HEK293 (cell line): ENCODE results near the gene GRID2.

ENCODE experiments used
- CTCF ChIA-PET: fragments of 350-600 bp; formaldehyde crosslinking; extraction: SDS; loops from one replicate; lab custom pipeline; 2021; ENCODE audit warnings: antibody characterized with exemption; lab: Yijun Ruan, JAX
- POLR2A ChIA-PET: fragments of 300-600 bp; formaldehyde crosslinking; extraction: SDS; loops from one replicate; lab custom pipeline; 2020; ENCODE audit warnings: antibody characterized with exemption, inconsistent platforms; lab: Yijun Ruan, JAX
- H3K27ac ChIP-seq: fragments of 200-500 bp; sonication (Bioruptor generic); 2 replicates; pipeline ENCODE4 v1.5.1; 2014; ENCODE audit warnings: low read depth, low read length, control low read depth, inconsistent platforms; ENCODE audit errors: extremely low read depth
- H3K36me3 ChIP-seq, 2 experiments: fragments of 200-500 bp in 1 of 2; sonication (Bioruptor generic) in 1 of 2; 1 replicate in 1 of 2; 2 replicates in 1 of 2; pipeline ENCODE4 v1.5.1; 2014 to 2017; ENCODE audit warnings: inconsistent platforms in 2 of 2, low read length in 2 of 2; ENCODE audit not compliant: control insufficient read depth in 2 of 2, insufficient read depth in 1 of 2
- H3K4me1 ChIP-seq: fragments of 200-500 bp; sonication (Bioruptor generic); 2 replicates; pipeline ENCODE4 v1.5.1; 2014; ENCODE audit warnings: mild to moderate bottlenecking, low read length, inconsistent platforms; ENCODE audit not compliant: control insufficient read depth, insufficient read depth
- H3K4me3 ChIP-seq: 2 replicates; pipeline ENCODE4 v1.5.1; 2011; ENCODE audit warnings: low read depth, mild to moderate bottlenecking, control low read depth, low read length, moderate library complexity
- H3K9me3 ChIP-seq: fragments of 200-500 bp; sonication (Bioruptor generic); 2 replicates; pipeline ENCODE4 v1.5.1; 2014; ENCODE audit warnings: low read depth, low read length, inconsistent platforms; ENCODE audit not compliant: control insufficient read depth, insufficient read depth
- BCL11A ChIP-seq: fragments of 450-650 bp; formaldehyde crosslinking; IDR thresholded peaks from 2 replicates; pipeline ENCODE4 v1.5.1; 2016; ENCODE audit warnings: low read depth, missing biosample characterization, missing genetic modification characterization
- GLI2 ChIP-seq: fragments of 450-650 bp; formaldehyde crosslinking; IDR thresholded peaks from 2 replicates; pipeline ENCODE4; 2017; ENCODE audit warnings: missing biosample characterization, missing genetic modification characterization, low read depth, borderline replicate concordance
- KLF16 ChIP-seq: fragments of 450-650 bp; formaldehyde crosslinking; IDR thresholded peaks from 2 replicates; pipeline ENCODE4 v1.5.1; 2017; ENCODE audit warnings: missing biosample characterization, missing genetic modification characterization
- OSR2 ChIP-seq: fragments of 450-650 bp; formaldehyde crosslinking; IDR thresholded peaks from 2 replicates; pipeline ENCODE4 v1.5.1; 2016; ENCODE audit warnings: missing biosample characterization, missing genetic modification characterization
- SP3 ChIP-seq: fragments of 450-650 bp; formaldehyde crosslinking; IDR thresholded peaks from 2 replicates; pipeline ENCODE4 v1.5.1; 2016; ENCODE audit warnings: missing biosample characterization, missing genetic modification characterization
- TCF7L2 ChIP-seq: IDR thresholded peaks from 2 replicates; pipeline ENCODE4 v1.6.1; 2011; ENCODE audit warnings: low read depth, mild to moderate bottlenecking, inconsistent platforms, low read length, moderate library complexity, borderline replicate concordance
- ZBTB1 ChIP-seq: fragments of 450-650 bp; formaldehyde crosslinking; IDR thresholded peaks from 2 replicates; pipeline ENCODE4 v1.5.1; 2016; ENCODE audit warnings: missing biosample characterization, missing genetic modification characterization
- ZBTB26 ChIP-seq: fragments of 450-650 bp; formaldehyde crosslinking; optimal IDR thresholded peaks from 2 replicates; pipeline ENCODE3; 2016; ENCODE audit warnings: missing biosample characterization, mild to moderate bottlenecking, missing genetic modification characterization
- ZFHX2 ChIP-seq: fragments of 450-650 bp; formaldehyde crosslinking; conservative IDR thresholded peaks from 2 replicates; pipeline ENCODE4 v1.5.1; 2016; ENCODE audit warnings: missing biosample characterization, missing genetic modification characterization
- ZFP3 ChIP-seq: fragments of 450-650 bp; formaldehyde crosslinking; IDR thresholded peaks from 2 replicates; pipeline ENCODE4 v1.5.1; 2016; ENCODE audit warnings: low read depth, missing biosample characterization, missing genetic modification characterization
- ZNF133 ChIP-seq: fragments of 450-650 bp; formaldehyde crosslinking; IDR thresholded peaks from 2 replicates; pipeline ENCODE4 v1.5.1; 2016; ENCODE audit warnings: missing biosample characterization, missing genetic modification characterization
- ZNF146 ChIP-seq: fragments of 450-650 bp; formaldehyde crosslinking; IDR thresholded peaks from 2 replicates; pipeline ENCODE4 v1.5.1; 2016; ENCODE audit warnings: missing biosample characterization, missing genetic modification characterization
- ZNF202 ChIP-seq: fragments of 450-650 bp; formaldehyde crosslinking; IDR thresholded peaks from 2 replicates; pipeline ENCODE4 v1.5.1; 2016; ENCODE audit warnings: missing biosample characterization, missing genetic modification characterization, borderline replicate concordance
- ZNF311 ChIP-seq: fragments of 450-650 bp; formaldehyde crosslinking; IDR thresholded peaks from 2 replicates; pipeline ENCODE4 v1.5.1; 2017; ENCODE audit warnings: missing biosample characterization, missing genetic modification characterization, borderline replicate concordance
- ZNF391 ChIP-seq: fragments of 450-650 bp; formaldehyde crosslinking; IDR thresholded peaks from 2 replicates; pipeline ENCODE4 v1.5.1; 2016; ENCODE audit warnings: low read depth, missing biosample characterization, missing genetic modification characterization, borderline replicate concordance
- ZNF416 ChIP-seq: fragments of 450-650 bp; formaldehyde crosslinking; IDR thresholded peaks from 2 replicates; pipeline ENCODE4 v1.5.1; 2016; ENCODE audit warnings: missing biosample characterization, missing genetic modification characterization
- ZNF514 ChIP-seq: fragments of 450-650 bp; formaldehyde crosslinking; IDR thresholded peaks from 2 replicates; pipeline ENCODE4 v1.5.1; 2016; ENCODE audit warnings: missing biosample characterization, missing genetic modification characterization
- ZNF544 ChIP-seq: fragments of 450-650 bp; formaldehyde crosslinking; IDR thresholded peaks from 2 replicates; pipeline ENCODE4 v1.5.0; 2017; ENCODE audit warnings: missing biosample characterization, missing genetic modification characterization
- ZNF596 ChIP-seq: fragments of 450-650 bp; IDR thresholded peaks from 2 replicates; pipeline ENCODE4 v1.5.0; 2018; ENCODE audit warnings: missing biosample characterization, mild to moderate bottlenecking, missing genetic modification characterization, moderate library complexity
- ZNF600 ChIP-seq: fragments of 450-650 bp; formaldehyde crosslinking; IDR thresholded peaks from 2 replicates; pipeline ENCODE4 v1.5.1; 2016; ENCODE audit warnings: missing biosample characterization, missing genetic modification characterization
- ZNF629 ChIP-seq: fragments of 450-650 bp; formaldehyde crosslinking; IDR thresholded peaks from 2 replicates; pipeline ENCODE4 v1.5.1; 2017; ENCODE audit warnings: missing biosample characterization, missing genetic modification characterization
- ZNF76 ChIP-seq: fragments of 450-650 bp; formaldehyde crosslinking; IDR thresholded peaks from 2 replicates; pipeline ENCODE4; 2016; ENCODE audit warnings: low read depth, missing biosample characterization, missing genetic modification characterization, borderline replicate concordance
- ZSCAN23 ChIP-seq: fragments of 450-650 bp; formaldehyde crosslinking; IDR thresholded peaks from 2 replicates; pipeline ENCODE4 v1.5.1; 2016; ENCODE audit warnings: missing biosample characterization, missing genetic modification characterization
- TF ChIP-seq, protein P1 (sequence below): fragments of 450-650 bp; formaldehyde crosslinking; IDR thresholded peaks from 2 replicates; pipeline ENCODE4 v1.5.1; 2016; ENCODE audit warnings: missing biosample characterization, missing genetic modification characterization

The GRID2 gene

GRCh38 chr4:92520563-92520962, 216.8 kb downstream of the GRID2 start:
- no peak overlapping the region for H3K4me3 ChIP-seq
- TF ChIP-seq ZNF544 (no peak), KLF16 (no peak), ZFHX2 (tag by site-specific recombination) (no peak), ZNF629 (no peak), ZNF202 (tag by site-specific recombination) (no peak), SP3 (tag by site-specific recombination) (no peak), ZNF133 (tag by site-specific recombination) (no peak), ZBTB1 (tag by site-specific recombination) (no peak), GLI2 (tag by site-specific recombination) (no peak), ZFP3 (tag by site-specific recombination) (no peak), BCL11A (tag by site-specific recombination) (no peak), ZSCAN23 (tag by site-specific recombination) (no peak), ZNF416 (tag by site-specific recombination) (no peak), ZNF76 (tag by site-specific recombination) (no peak), ZNF514 (tag by site-specific recombination) (no peak), ZNF391 (tag by site-specific recombination) (no peak), TCF7L2 (no peak), ZBTB26 (tag by site-specific recombination) (no peak)
- TF ChIP-seq, protein P1, sequence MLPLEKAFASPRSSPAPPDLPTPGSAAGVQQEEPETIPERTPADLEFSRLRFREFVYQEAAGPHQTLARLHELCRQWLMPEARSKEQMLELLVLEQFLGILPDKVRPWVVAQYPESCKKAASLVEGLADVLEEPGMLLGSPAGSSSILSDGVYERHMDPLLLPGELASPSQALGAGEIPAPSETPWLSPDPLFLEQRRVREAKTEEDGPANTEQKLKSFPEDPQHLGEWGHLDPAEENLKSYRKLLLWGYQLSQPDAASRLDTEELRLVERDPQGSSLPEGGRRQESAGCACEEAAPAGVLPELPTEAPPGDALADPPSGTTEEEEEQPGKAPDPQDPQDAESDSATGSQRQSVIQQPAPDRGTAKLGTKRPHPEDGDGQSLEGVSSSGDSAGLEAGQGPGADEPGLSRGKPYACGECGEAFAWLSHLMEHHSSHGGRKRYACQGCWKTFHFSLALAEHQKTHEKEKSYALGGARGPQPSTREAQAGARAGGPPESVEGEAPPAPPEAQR (tag by site-specific recombination): no peak
- TF ChIP-seq, all 188 proteins: peak for 0
- no peaks in the 10 kb centered on the region for H3K36me3 ChIP-seq
- no peaks in the 10 kb centered on the region for H3K9me3 ChIP-seq
- POLR2A ChIA-PET: no interaction called here
- H3K27ac ChIP-seq: no peak overlapping the region
- H3K4me1 ChIP-seq: no peaks in the 10 kb centered on the region
- CTCF ChIA-PET: no interaction called here

- Histone ChIP-seq H3K4me3 (no peak overlapping the region), H3K36me3 (no peaks in the 10 kb centered on the region), H3K4me1 (no peaks in the 10 kb centered on the region), H3K27ac (no peak overlapping the region), H3K9me3 (no peaks in the 10 kb centered on the region)
- CTCF ChIA-PET: no interaction called here
- TF ChIP-seq ZNF146 (tag by site-specific recombination): no peak
- TF ChIP-seq ZNF600 (tag by site-specific recombination): no peak
- TF ChIP-seq ZNF133 (tag by site-specific recombination): no peak
- TF ChIP-seq ZNF596 (tag by site-specific recombination): no peak
- TF ChIP-seq OSR2 (tag by site-specific recombination): no peak
- no peak for TF ChIP-seq ZNF311 (tag by site-specific recombination)
- POLR2A ChIA-PET: no interaction called here
Observed at GRCh38 chr4:92521941-92522340, 218.2 kb downstream of the GRID2 start.
